HG02642 (cell line): ENCODE measurements around the gene TIMP3.

ENCODE experiments used
- ATAC-seq: cut with Tn5 transposase; IDR thresholded peaks from one replicate; pipeline ENCODE4 v1.9.1; 2021; ENCODE audit warnings: mild to moderate bottlenecking; ENCODE audit not compliant: unreplicated experiment, poor library complexity

The TIMP3 gene

DNA sequence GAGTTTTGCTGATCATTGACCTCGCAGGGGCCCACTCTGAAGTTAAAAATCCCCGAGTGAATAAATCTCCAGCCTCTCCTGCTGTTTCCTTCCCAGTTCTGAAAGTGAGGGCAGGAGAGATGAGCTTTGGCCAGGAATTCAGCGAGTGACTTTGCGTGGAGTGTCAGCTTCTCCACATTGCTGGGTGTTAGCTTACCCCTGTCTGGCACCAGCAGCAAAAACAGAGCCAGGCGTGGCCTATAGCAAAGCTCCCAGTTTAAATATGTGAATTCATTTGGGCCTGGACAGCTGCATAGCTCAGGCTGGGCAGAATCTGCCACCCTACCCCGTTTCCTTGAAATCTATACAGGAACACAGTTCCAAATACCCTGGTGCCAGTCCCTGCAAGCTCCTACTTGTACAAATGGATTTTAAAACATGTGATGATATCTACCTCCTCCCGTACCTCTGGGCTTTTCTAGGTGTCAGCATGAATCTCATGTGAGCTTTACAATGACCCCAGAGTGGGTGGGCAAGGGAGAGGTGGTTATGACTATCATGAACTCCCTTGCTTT lies 25.6 kb downstream of the TIMP3 start:
- no peak for ATAC-seq

DNA sequence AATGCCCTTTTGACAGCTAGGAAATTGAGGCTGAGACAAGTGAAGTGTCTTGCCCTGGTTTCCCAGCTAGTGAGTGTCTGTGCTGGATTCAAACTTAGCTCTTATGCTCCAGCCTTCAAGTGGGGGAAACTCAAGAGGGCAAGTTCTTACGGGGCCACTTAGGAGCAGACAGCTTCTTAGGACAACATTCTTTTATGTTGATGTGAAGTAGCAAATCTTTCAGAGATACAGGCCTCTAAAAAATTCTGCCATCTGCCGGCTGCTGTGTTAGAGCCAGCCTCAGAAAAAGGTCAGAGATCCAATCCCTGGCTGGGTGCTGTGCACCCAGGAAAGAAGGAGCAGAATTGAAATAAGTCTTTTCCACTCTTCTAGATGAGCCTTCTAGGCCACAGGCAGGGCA lies 26.6 kb downstream of the TIMP3 start:
- no peak for ATAC-seq

DNA sequence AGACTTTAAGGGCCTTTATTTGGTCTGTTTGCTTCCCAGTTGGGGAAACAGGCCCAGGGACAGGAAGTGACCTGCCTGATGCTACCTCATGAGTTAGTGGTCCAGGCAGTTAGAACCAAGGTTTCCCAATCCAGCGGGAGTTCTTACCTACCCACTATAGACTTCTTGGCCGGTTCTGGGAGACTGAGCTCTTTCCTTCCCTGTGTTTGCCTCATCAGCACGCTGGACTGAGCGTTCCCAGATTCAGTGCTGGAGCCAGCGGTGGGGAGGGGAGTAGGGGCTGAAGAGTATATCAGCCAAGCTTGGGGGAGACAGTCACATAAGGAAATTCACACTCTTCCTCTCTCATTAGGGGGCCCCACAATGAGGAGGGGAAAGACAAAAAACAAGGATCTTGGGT lies 27.1 kb downstream of the TIMP3 start:
- ATAC-seq, result no peak

DNA sequence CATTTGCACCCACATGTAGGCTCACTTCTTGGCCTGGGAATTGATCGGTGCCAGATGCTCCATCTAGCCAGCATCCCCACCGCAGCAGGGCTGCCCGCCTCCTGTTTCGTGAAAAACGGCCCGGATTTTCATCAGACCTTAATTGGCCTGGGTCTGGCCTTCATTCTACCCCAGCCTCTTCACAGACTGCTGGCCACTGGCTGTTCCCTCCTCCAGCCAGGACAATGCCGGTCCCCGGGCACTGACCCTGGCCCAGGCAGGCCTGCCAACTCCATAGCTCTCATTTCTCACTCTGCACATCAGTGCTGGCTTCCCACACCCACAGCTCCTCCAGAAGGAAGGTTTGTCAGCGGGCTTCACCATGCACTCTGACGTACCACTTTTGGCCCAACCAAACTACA lies 27.9 kb downstream of the TIMP3 start:
- ATAC-seq, result no peak

DNA sequence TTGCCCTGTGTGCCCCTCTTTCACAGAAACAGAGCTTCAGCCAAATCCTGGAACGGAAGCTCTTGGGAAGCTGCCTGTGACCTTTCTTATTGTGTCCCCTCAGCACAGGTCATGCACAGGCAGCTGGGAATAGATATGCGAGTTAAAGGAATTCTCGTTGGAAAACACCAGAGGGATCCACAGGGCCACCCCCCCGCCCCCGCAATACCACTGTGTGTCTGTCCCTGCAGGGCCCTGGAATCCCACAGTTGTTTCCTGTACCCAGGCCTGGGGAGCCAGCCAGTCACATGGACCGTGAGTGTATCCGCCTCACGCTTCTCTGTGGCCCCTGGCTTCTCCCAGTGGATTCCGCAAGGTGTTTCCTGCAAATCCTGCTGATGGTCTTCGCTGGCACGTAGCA lies 29.0 kb downstream of the TIMP3 start:
- ATAC-seq, result no peak

DNA sequence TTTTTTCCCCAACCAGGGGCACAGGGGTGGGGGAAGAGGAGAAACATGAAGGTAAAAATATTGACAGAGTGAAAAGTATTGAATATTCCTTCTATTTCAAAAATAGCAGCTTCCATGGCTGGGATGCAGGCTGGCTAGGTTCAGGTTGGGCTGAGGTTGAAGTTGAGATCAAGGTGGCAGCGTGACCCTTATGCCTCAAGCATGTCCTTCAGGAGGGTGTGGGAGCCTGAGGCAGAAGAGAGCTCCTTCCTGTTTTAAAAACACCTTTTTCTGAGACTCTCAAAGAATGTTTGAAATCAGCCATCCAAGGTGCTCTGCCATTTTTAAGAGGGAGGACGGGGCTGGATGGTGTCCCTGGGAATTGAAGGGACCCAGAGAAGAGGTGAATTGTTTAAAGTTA lies 29.5 kb downstream of the TIMP3 start:
- no peak for ATAC-seq

DNA sequence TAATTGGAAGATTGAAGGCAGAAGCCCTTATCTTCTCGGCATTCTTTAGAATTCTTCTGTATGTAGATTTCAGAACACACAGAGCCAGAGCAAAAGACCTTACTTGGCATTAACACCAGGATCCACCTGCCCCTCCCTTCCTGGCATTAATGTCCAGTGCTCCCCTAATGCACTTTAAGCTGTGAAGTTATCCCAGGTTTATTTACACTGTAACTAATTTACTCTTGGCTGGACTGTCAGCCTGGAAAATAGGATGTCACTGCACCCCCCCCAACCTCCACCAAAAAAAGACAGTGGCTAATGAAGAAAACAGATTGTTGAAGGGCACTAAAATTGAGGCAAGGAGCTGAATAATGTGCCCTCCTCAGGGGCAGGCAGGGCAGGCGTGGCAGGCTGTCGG lies 30.1 kb downstream of the TIMP3 start:
- no peak for ATAC-seq

DNA sequence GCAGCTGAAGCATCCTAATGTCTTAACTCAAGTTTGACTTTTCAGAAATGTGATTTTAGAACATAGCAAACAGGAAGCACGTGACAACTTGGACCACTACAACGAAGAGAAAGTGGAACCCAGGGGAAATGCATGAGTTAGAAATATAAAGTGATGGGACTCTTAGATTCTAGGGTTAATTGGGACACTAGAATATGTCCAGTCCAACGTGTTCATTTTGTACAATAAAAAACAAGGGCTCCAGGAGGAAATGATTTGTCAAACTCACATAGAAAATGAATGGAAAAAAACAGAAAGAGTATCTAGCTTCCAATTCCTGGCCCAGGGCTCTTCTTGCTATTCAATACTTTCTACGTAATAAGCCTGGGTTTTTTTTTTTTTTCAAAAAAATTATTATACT lies 30.7 kb downstream of the TIMP3 start:
- ATAC-seq, result no peak

DNA sequence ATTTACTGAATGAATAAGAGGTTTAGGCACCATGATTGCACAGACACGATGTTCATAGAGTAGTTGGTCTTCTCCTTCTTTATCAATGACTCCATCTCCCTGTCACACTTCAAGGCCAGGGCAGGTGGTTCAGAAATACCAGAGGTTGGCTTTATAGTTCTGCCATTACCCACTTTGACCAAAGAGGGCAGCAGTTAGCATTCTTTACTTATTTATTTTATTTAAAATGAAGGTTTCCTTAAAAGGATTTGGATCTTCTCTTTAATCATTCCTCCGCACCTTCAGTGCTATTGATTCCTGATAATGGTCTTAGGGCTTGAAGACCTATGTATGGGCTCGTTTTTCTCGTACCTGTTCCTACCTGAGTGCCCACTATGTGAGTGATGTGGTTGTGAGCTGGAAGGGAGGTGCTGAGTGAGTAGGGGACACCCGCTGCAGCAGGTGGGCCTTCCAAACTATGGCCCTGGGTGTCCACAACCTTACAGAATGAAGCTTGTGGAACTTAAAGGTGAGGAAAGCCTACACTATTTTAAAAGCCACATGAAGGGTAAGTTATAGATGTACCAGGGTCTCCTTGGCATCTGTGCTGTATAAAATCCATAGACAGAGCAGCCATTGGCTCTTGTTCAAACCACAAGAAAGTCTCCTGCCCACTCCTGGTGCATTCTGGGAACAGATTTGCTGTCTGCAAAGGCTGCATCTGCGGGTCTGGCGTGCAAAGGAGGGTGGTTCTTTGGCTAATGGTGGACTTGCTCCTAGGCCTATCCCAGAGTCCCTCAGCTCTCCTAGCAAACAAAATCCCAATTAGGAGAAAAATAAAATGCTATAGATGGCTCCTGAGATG lies 35.0 kb downstream of the TIMP3 start:
- ATAC-seq, result no peak

DNA sequence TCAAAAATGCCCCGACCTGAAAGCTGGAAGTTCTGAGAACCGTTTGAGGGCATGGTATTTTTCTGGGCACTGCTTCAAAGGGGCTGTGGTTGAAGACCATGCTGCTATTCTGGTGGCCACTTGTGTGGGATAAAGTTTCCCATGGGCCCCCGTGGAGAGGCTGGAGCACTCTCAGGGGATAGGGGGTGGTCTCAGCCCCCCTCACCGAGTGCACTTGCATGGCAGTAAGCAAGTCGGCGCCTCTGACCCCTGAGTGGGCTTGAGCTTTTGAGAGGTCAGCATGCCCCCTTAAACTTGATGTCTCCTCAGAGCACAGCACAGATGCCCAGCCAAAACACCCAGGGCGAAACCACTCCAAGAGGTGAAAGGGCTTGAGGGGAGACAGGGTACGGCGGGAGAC lies 35.6 kb downstream of the TIMP3 start:
- ATAC-seq, result no peak

DNA sequence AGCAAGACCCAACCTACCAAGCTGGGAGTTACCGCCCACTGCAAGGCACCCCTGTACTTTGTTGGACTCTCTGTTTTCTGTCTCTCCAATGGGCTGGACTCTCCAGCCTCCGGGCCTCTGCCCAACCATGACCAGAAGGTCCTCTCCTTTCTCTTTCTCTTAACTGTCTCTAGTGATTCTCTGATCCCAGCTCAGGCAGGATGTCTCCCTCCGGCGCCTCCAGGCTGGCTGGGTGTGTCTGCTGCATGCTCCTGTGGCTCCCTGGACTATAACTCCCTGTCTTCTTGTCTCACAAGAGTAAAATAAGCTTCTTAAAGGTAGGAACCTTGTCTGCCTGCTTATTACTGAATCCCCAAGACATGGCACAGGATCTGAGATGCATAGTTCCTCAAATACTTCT lies 36.3 kb downstream of the TIMP3 start:
- ATAC-seq, result no peak

DNA sequence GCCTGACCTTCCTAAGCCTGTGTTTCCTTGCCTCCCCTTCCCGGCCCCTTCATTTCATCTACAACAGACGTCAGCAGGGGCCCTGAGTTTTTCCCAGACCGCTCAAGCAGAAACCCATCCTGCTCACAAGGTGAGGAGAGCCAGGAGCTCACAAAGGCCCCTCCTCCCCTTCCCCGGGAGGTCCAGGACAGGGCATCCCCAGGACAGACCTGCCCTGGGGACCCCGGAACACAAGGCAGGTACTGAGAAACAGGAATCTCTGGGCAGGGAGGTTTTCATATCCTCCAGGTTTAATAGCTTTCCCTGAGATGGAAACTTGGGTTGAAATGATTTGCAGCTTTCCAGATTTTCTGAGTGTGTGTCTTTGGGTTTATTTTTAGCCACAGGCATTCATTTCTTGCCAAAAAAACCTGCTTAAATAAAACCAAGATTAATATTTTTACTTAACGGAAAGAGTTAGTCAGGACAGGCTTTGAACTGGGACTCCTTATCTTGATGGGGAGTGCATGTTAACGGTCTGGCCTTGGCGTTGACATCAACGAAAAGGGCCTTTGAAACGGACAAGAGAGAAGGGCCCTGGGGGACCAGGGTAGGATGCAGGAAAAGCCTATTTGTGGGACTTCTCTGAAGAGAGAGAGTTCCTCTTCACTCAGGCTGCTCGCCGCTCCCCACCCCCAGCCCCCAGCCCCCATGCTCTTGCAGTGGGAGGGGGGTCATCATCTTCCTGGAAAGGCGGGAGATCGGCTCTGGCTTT lies 38.5 kb downstream of the TIMP3 start:
- ATAC-seq, result no peak

DNA sequence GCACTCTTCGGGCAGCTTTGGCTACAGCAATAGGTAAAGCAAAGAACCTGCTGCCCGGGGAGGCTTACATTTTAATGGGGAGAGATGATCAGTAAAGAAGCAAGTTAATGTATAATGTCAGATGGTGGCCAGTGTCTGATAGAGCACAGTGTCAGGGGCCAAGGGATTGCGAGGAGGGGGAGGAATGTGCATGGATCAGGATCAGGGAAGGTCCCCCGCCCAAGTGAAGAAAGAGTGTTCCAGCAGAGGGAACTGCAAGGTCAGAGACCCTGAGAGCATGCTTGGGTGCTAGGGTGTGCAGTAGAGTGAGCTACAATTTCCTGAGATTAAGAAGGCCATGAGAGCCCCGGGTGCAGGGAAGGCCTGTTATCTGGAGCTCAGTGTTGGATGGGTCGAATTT lies 39.7 kb downstream of the TIMP3 start:
- ATAC-seq, result no peak

DNA sequence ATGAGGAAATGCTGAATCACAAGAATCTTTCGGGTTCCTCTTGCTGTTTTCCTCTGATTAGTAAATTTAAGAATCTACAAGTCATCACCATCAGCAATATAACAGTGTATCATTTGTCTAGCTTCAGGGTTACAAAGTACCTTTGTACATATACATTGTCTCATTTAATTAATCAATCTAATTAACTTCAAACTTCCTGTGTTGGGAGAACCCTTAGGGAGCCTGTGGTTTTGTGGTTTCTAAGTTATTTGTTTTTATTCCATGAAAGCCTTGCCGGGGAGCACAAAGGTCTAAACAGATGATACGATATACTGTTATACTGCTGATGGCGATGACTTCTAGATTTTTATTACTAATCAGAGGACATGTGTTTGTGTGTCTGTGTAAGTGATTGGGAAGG lies 41.0 kb downstream of the TIMP3 start:
- ATAC-seq, result no peak

DNA sequence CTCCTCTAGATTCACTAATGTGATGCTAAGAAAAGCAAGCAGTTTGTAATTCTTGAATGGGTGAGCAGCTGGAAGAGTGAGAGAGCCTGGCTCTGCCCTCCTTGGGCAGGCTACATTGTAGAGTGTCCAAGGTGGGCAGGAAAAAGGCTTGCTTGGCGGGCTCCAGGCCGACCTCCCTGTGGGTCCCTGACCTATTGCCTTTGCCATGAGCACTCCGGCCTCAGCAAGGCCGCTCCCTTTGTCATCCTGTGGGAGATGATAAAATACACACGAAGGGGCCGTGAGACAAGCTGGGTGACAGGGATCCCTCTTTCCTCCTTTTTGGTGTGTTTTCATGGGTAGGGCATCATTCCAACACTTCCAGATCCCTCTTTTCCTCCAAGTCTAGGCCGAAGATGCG lies 41.8 kb downstream of the TIMP3 start:
- ATAC-seq, result no peak

DNA sequence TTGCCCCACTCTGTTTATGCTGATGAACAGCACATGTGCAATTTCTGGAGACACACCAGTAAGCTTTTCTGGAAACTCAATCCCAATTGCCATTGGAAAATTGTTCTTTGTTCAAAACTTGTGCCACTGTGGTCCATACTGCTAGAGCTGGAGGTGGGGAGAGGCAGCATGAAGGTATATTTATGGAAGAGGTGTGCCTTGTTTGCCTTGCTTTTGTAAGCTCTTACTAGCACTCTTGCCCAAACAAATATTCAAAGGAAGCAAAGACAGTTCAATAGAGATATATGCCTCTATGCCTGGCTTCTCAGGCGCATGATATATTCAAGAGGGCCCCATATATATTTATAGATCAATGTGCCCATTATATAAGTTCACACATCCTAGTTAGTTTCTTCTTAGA lies 42.7 kb downstream of the TIMP3 start:
- no peak for ATAC-seq

DNA sequence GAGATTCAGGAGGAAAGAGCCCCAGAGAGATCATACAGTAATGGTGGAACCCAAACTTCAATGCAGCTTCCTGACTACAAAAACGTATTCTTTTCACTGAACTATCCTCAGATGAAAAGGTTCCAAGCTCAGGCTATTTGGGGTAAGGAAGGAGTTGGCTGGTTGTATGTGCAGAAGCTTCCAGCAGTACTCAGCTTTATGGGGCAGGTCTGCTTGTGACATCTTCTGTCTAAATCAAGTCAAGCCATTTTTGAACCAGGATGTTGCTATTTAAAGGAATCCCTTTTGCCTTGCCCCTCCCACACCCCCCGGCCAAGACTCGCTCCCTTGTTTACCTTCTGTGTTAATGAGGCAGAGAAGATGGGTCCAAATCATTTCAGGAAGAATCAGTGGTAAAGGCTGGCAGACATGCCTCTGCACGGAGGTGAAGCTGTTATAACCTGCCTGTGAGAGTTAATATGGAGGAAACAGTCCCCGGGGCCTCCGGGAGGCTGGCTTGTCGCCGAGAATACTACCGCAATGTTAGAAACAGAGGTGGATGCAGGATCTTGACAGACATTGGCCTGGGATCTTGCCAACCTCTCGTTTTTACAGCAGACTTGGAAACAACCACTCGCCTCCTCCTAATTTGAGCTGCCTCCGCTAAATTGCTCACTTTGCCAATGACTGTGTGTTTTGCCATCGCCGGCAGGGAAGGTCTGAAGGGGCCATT lies 45.4 kb downstream of the TIMP3 start:
- ATAC-seq, result no peak

DNA sequence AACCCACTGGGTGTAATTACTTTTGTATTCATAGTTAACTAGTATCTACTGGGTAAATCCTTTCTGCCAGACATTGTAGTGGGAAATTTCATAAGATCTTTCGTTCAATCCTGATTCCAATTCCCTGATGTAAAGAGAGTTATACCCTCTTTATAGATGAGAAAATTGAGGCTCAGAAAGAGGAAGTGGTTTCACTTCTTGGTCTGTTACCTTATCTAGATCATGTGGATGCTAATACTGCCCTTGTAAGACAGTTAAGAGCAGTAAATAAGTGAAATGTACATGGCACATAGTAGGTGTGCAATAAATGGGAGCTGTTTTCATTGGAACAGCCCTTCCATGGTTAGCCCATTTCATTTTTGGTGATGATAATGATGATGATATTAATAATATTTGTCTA lies 46.7 kb downstream of the TIMP3 start:
- ATAC-seq, result no peak

DNA sequence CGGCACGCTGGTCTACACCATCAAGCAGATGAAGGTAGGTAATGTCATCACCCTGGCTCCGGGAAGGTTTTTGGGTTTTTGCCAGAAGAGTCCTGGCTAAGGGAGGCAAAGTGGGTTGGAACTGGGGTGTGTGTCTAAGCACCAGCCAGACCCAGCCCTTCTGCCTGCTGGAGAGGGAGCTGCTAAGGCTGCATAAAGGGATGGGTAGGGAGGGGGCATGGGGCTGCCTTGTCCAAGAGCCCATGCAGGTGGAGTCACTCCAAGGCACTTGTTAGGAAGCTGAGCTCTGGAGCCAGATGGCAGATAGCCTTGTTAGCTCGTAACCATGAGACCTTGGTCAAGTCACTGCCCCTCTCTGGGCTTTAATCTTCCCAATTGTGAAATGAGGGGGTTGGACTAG lies 48.0 kb downstream of the TIMP3 start:
- no peak for ATAC-seq

DNA sequence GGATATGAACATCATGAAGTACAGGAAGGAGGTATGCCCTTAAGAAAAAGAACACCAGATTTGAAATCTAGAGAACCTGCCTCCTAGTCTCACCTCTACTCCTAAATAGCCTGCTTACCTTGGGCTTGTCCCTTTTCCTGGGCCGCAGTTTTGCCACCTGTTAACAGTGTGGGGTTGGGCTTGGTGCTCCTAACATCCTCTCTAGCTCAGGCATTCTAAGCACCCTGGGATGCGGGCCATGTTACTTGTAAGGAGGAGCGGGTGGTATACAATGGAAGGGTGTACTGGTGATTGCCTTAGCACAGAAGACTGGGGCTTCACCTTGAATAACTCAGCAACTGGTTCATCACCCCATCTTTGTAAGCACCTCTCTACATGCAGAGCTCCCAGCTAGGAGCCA lies 48.7 kb downstream of the TIMP3 start:
- no peak for ATAC-seq
